ENCODE results near the gene TMEM219. TPM values are rescaled to one million over a fixed set of nuclear protein-coding genes. Genes with fewer than 3 reads are reported as not detected.

Gene TMEM219
- total RNA-seq, 2 donors from 2014 or later, result 67.5 to 71.9 TPM

- H3K4me3 ChIP-seq, result no peak overlapping the region
- 92 to 95% methylated on average over 11 to 35 of the region's 35 CpGs for WGBS, 2 donors
- ATAC-seq (no peak), DNase-seq (no peak)
- no peaks in the 10 kb centered on the region for H3K27me3 ChIP-seq
- no peak for TF ChIP-seq POLR2A (IDR thresholded peaks at IDR 0.05)
- TF ChIP-seq, protein P1, sequence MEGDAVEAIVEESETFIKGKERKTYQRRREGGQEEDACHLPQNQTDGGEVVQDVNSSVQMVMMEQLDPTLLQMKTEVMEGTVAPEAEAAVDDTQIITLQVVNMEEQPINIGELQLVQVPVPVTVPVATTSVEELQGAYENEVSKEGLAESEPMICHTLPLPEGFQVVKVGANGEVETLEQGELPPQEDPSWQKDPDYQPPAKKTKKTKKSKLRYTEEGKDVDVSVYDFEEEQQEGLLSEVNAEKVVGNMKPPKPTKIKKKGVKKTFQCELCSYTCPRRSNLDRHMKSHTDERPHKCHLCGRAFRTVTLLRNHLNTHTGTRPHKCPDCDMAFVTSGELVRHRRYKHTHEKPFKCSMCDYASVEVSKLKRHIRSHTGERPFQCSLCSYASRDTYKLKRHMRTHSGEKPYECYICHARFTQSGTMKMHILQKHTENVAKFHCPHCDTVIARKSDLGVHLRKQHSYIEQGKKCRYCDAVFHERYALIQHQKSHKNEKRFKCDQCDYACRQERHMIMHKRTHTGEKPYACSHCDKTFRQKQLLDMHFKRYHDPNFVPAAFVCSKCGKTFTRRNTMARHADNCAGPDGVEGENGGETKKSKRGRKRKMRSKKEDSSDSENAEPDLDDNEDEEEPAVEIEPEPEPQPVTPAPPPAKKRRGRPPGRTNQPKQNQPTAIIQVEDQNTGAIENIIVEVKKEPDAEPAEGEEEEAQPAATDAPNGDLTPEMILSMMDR (IDR thresholded peaks at IDR 0.05), result no peak
- H3K36me3 ChIP-seq (replicated peaks in 1 of 2; ENCODE audit: insufficient read depth in 1 of 2, low read depth in 2 of 2), result peaks cover 36 to 42% of the 10 kb centered on the region in 2 donors
- no peak overlapping the region for H3K27ac ChIP-seq
- no peaks in the 10 kb centered on the region for H3K4me1 ChIP-seq
- intact Hi-C loops (cut with DNase I), result no loop called here
- H3K9me3 ChIP-seq, result no peaks in the 10 kb centered on the region
These were observed 25.6 kb downstream of the TMEM219 start for GRCh38 chr16:29987371-29988085.

GRCh38 chr16:29988346-29989075, 26.6 kb downstream of the TMEM219 start:
- no peak overlapping the region for H3K27ac ChIP-seq
- intact Hi-C loops (cut with DNase I), result no loop called here
- H3K36me3 ChIP-seq (replicated peaks in 1 of 2; ENCODE audit: insufficient read depth in 1 of 2, low read depth in 2 of 2), result peaks cover 28 to 34% of the 10 kb centered on the region in 2 donors
- no peaks in the 10 kb centered on the region for H3K27me3 ChIP-seq
- H3K4me3 ChIP-seq, result no peak overlapping the region
- no peak for DNase-seq
- TF ChIP-seq, protein P1 (IDR thresholded peaks at IDR 0.05), result no peak
- TF ChIP-seq POLR2A (IDR thresholded peaks at IDR 0.05), result no peak
- H3K9me3 ChIP-seq, result no peaks in the 10 kb centered on the region
- no peaks in the 10 kb centered on the region for H3K4me1 ChIP-seq
- no peak for ATAC-seq
- WGBS, 2 donors, result 92 to 94% methylated on average over 17 of the region's 17 CpGs

DNA sequence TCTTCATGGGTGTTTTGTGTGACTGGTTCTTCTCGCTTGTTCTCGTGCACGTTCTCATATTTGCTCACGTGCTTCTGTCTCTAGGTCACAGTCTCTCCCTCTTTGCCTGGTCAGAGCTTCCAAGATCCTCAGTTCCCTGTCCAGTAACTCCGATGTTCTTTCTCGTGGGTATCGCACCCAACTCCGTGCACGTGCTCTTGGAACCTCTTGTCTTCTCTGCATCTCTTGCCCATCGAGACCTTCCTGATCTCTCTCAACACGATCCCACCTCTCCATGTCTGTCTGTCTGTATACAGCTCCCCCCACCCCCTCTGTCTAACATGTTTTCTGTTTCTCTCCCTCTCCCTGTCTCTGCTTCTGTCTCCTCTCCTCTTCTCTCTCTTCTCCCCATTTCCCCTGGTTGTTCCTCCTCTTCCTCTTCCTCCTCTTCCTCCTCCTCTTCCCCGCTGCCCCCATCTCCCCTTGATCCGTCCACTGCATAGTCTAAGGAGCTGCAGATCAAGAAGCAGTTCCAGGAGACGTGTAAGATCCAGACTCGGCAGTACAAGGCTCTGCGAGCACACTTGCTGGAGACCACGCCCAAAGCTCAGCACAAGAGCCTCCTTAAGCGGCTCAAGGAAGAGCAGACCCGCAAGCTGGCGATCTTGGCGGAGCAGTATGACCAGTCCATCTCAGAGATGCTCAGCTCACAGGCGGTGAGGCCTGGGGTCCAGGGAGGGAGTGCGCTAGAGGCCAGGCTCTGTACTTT, 27.4 kb downstream of the TMEM219 start:
- Histone ChIP-seq H3K36me3 (replicated peaks in 1 of 2; ENCODE audit: insufficient read depth in 1 of 2, low read depth in 2 of 2) (peaks cover 22 to 29% of the 10 kb centered on the region in 2 donors), H3K4me1 (peaks cover 4% of the 10 kb centered on the region), H3K27me3 (no peaks in the 10 kb centered on the region), H3K9me3 (no peaks in the 10 kb centered on the region), H3K27ac (no peak overlapping the region), H3K4me3 (no peak overlapping the region)
- WGBS, 2 donors, result 83 to 87% methylated on average over 23 of the region's 23 CpGs
- ATAC-seq (no peak), DNase-seq (no peak)
- intact Hi-C loops (cut with DNase I), result no loop called here
- TF ChIP-seq POLR2A (IDR thresholded peaks at IDR 0.05), result no peak
- TF ChIP-seq, protein P1 (IDR thresholded peaks at IDR 0.05), result no peak

DNA sequence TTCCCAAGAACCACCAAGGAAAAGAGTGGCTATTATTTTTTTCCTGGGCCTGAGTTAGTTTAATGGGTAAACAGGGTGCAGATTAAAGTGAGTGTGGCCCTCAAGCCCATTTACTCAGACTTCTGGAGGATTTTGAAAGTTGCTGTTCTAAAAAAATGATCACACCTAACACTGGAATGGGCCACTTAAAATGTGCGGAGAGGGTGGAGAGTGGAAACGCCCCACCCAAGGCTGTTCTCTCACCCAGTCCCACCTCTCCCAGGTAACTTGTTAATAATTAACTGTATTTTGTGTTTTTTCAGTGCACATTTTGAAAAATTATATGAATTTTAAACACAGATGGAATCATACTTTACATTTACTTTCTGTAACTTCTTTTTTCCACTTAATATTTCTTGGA, 28.2 kb downstream of the TMEM219 start:
- no peak for DNase-seq
- ATAC-seq, result no peak
- 60 to 63% methylated on average over 2 of the region's 2 CpGs for WGBS, 2 donors
- intact Hi-C loops (cut with DNase I), result no loop called here
- Histone ChIP-seq H3K27ac (no peak overlapping the region), H3K4me3 (no peak overlapping the region), H3K27me3 (no peaks in the 10 kb centered on the region), H3K9me3 (no peaks in the 10 kb centered on the region), H3K4me1 (peaks cover 12% of the 10 kb centered on the region), H3K36me3 (replicated peaks in 1 of 2; ENCODE audit: insufficient read depth in 1 of 2, low read depth in 2 of 2) (peaks cover 15 to 22% of the 10 kb centered on the region in 2 donors)
- TF ChIP-seq, protein P1 (IDR thresholded peaks at IDR 0.05), result no peak
- no peak for TF ChIP-seq POLR2A (IDR thresholded peaks at IDR 0.05)
